HG03103 (cell line): Measurements from ENCODE around the gene CRY2.

Experiments
- ATAC-seq: cut with Tn5 transposase; IDR thresholded peaks from one replicate; pipeline ENCODE4 v1.9.1; 2021; ENCODE audit warnings: low read depth; ENCODE audit not compliant: unreplicated experiment

CRY2 gene

DNA sequence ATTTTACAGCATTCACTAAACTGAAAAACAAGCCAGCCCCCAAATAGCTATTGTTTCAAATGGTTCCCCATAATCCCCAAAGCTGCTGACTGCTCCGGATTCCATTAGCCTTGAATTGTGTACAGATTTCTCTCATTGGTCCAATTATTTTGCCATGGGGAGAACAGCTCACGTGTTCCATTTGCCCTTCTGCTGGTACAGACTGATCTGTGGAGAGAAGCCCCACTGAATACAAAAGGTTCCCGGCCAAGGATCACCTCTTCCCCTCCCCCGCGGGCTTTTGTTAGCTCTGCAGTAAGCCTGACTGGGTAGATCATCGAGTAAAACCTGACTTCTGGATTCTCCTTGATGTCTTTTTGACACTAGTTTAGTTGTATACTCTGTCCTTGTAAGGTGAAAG is 29.1 kb downstream of the CRY2 start:
- no peak for ATAC-seq

GRCh38 chr11:45877221-45877620 is 29.9 kb downstream of the CRY2 start:
- no peak for ATAC-seq

DNA sequence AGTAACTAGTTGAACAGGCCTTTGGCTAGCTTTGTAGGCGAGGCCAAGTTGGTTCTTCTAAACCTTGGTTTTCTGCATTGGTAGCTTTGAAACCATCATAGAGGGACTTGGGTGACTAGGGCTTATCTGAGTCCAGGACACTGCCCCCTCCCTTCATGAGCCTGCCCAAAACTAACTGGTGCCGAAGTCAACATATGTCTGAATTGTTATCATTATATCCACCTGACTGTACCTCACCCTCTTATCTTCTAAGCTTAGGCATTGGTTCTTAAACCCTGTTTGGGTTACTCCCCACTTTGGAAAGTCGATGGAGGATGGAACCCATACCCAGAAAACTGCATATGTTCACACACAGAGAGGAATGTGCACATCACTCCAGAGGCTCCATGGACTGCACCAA is 30.6 kb downstream of the CRY2 start:
- ATAC-seq: no peak

- ATAC-seq: no peak
These were observed 32.8 kb downstream of the CRY2 start for GRCh38 chr11:45879803-45880686.

DNA sequence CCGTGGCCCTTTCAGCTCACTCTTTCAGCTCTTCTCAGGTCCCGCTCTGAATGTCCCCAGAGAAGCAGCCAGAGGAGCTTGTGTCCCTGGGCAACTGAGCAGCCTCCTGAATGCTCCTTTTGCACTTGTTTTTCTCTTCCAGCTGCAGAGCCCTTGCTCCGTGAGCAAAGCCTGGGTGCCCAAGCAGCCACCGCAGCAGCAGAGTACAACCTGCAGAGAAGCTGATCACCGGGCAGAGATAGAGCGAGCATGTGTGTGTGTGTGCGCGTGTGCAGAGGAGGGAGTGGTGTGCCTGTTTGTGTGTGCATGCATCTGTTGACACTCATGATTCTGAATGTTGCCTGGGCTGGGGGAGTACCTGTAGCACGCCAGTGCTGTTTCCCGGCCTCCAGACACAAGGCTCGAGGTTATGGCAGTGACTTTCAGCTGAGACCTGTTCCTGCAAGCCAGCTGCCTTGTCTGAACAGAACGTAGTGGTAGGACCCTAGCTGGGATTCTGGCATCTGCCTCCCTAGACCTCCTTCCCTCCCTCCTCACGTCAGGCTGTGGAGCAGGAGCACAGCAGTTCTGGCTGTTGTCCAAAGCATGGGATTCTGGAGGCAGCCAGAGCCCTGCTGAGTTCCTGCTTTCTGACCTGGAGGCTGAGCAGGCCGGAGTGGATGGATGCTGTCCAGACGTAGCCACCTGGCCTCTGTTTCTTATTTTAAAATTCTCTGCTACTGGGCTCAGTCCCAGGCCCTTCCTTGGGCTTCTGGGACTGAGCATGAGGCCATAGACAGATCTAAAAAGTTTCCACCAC is 33.7 kb downstream of the CRY2 start:
- ATAC-seq: no peak

GRCh38 chr11:45881708-45882368 is 34.6 kb downstream of the CRY2 start:
- ATAC-seq: no peak

GRCh38 chr11:45884596-45885185 is 37.4 kb downstream of the CRY2 start:
- ATAC-seq: no peak

- ATAC-seq: peak; percentile 66
These were observed 38.1 kb downstream of the CRY2 start, which contains the start of gene MAPK8IP1 for GRCh38 chr11:45885274-45885920. Gene MAPK8IP1, plus strand, starts transcription at chr11:45885651. Its CDS starts 170 bp downstream, at chr11:45885821.

GRCh38 chr11:45885921-45886721 is 38.8 kb downstream of the CRY2 start:
- no peak for ATAC-seq

- ATAC-seq: no peak
These were observed 39.7 kb downstream of the CRY2 start for GRCh38 chr11:45886816-45887520.

DNA sequence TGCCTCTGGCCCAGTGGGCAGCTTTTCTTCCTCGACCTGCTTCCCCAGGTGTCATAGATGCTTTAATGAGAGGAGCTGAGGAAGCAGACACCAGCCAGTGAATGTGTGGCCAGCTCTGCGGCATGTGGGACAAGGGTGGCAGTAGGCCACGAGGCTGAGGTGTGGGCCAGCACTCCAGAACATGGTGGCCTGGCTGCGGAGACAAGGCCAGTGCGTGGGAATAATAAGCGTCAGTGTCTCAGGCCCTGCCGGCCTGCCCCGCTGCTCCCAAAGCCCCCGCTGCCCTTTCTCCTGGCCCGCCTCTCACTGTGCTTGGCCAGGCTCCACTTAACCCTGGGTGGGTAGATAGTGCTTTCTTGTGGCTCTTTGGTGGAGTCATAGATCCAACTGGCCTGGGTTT is 40.3 kb downstream of the CRY2 start:
- ATAC-seq: no peak

DNA sequence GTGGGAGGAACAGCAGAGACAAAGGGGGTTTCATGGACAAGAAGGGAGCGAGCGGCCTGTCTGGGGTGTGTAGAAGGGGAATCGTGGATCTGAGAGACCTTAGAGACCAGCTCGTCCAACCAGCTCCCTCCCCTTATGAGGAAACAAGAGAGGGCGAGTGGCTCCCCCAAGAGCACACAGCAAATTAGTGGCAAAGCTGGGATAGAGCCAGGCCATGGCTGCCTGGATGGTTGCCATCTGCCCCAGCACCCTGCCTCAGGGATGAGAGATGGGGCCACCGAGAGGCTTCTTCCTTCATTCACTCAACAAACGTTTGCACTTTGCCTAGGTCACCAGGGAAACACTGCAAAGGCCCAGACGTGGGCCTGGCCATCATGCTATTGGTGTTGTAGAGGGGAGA is 42.3 kb downstream of the CRY2 start:
- no peak for ATAC-seq

GRCh38 chr11:45889966-45890365 is 42.7 kb downstream of the CRY2 start:
- ATAC-seq: no peak

- no peak for ATAC-seq
These were observed 43.7 kb downstream of the CRY2 start for GRCh38 chr11:45890886-45891550.

DNA sequence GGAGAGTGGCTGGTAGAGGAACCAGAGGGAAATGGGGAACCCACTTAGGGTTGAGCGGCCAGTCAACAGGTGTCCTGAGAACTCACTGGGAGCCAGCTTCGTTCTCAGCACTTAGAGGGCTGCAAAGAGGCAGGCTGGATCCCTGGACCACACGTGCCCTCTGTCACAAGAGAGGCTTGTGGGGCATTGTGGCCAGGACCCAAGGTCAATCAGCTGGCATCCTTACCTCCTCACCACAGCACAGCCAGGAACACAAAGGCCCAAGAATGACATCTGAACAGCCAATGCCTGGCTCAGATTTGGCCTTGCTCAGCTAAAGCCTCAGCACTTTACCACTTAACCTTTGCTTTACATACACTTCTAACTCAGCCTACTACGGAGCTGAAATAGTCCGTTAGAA is 45.6 kb downstream of the CRY2 start:
- ATAC-seq: no peak

GRCh38 chr11:45894555-45895247 is 47.4 kb downstream of the CRY2 start:
- ATAC-seq: no peak

DNA sequence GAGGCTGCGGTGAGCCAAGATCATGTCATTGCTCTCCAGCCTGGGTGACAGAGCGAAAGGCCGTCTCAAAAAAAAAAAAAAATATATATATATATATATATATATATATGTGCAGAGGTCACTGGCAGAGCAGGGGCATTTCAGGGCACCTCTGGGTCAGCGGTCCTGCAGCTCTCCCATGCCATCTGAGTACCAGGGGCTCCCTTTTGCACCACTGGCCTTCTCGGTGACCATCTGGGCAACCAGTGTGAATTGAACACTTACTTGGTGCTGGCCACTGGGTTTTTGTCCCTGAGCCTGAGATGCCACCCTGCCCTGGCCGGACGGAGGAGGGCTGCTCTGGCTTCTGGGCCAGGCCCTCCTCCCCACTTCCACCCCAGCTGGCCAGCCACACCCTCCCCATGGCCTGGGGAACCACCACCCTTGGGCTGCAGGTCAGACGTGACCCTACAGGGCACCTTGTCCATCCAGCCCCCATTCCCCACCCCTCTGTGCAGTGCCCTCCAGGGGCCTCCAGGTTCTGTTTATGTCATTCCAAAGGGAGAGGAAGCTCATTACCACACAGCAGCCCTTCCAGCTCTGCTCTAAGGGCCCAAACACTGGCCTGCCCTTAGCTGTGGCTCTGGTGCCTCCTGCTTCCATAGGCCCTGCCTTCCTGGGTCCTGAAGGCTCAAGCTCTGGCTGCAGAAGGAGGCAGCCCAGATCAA is 48.4 kb downstream of the CRY2 start:
- ATAC-seq: no peak
